NB4 (cell line): Measurements from ENCODE around the gene RSPRY1.

Experiments
- POLR2A ChIP-seq: IDR thresholded peaks from 2 replicates; pipeline ENCODE4 v1.6.1; 2011; ENCODE audit warnings: mild to moderate bottlenecking; ENCODE audit not compliant: insufficient read length; ENCODE audit errors: extremely low read depth
- TF ChIP-seq, protein P1 (sequence below): IDR thresholded peaks from one replicate; pipeline ENCODE4 v1.5.1; 2012; ENCODE audit warnings: low read depth, low read length

DNA sequence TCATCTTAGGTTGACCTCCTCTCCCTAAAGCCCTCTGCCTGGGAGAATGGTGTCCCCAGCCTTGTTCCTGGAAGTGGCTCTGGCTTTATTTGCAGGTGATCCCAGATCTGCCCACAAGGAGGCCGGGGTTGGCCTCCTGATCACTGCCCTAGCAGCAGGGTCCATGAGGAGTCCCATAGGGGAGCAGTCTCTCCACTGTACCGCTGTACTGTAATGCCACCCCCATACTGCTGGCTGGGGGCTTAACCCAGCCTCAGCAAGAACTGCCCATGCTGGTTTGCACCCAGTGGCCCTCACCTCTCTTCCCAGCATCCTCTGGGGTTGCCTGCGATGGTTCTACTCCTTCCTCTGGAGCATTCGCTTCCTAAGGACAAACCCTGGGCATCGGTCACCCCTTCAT, 39.4 kb upstream of the RSPRY1 start:
- TF ChIP-seq, protein P1, sequence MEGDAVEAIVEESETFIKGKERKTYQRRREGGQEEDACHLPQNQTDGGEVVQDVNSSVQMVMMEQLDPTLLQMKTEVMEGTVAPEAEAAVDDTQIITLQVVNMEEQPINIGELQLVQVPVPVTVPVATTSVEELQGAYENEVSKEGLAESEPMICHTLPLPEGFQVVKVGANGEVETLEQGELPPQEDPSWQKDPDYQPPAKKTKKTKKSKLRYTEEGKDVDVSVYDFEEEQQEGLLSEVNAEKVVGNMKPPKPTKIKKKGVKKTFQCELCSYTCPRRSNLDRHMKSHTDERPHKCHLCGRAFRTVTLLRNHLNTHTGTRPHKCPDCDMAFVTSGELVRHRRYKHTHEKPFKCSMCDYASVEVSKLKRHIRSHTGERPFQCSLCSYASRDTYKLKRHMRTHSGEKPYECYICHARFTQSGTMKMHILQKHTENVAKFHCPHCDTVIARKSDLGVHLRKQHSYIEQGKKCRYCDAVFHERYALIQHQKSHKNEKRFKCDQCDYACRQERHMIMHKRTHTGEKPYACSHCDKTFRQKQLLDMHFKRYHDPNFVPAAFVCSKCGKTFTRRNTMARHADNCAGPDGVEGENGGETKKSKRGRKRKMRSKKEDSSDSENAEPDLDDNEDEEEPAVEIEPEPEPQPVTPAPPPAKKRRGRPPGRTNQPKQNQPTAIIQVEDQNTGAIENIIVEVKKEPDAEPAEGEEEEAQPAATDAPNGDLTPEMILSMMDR: peak; percentile 6
- peak; percentile 3 for TF ChIP-seq POLR2A
